GM13976 (cell line): ENCODE measurements around the gene NCOA7.

ENCODE experiments used
- DNase-seq: peaks from one replicate; pipeline ENCODE4 v3.0.0; 2012; ENCODE audit warnings: low spot score
- CTCF ChIP-seq: IDR thresholded peaks from 2 replicates; pipeline ENCODE4 v1.5.1; 2012; ENCODE audit warnings: borderline replicate concordance, mild to moderate bottlenecking; ENCODE audit not compliant: insufficient read depth; ENCODE audit errors: extremely low read depth, missing control alignments, control extremely low read depth
- in situ Hi-C: fragments of 300-500 bp; cut with MboI; formaldehyde crosslinking; loops from one replicate; pipeline ENCODE4 v1.12.0; 2022; ENCODE audit warnings: low sequenced_read_pairs, mixed read lengths, inconsistent platforms; ENCODE audit not compliant: unreplicated experiment

The NCOA7 gene

GRCh38 chr6:125952764-125953501, 162.2 kb downstream of the NCOA7 start:
- peak; percentile 45 for TF ChIP-seq CTCF
- DNase-seq: peak; percentile 35
- in situ Hi-C loops: no loop called here

GRCh38 chr6:125953502-125953875, 162.7 kb downstream of the NCOA7 start:
- no peak for DNase-seq
- in situ Hi-C loops: no loop called here
- TF ChIP-seq CTCF: no peak

- no peak for TF ChIP-seq CTCF
- in situ Hi-C loops: loop anchor here (5.0 kb wide), 1 partner anchor 168 kb away; no protein-coding TSS in a partner anchor
- no peak for DNase-seq
These were observed 164.1 kb downstream of the NCOA7 start for GRCh38 chr6:125954735-125955339.

- DNase-seq: no peak
- no peak for TF ChIP-seq CTCF
- in situ Hi-C loops: loop anchor here (5.0 kb wide), 1 partner anchor 169 kb away; no protein-coding TSS in a partner anchor
These were observed 165.2 kb downstream of the NCOA7 start for GRCh38 chr6:125955973-125956372.

GRCh38 chr6:125956506-125957390, 166.0 kb downstream of the NCOA7 start, which contains the start of gene HINT3:
Gene HINT3, plus strand, starts transcription at chr6:125956770. Its CDS starts 208 bp downstream, at chr6:125956978.
- TF ChIP-seq CTCF: peak; percentile 91
- in situ Hi-C loops: loop anchor here (5.0 kb wide), 1 partner anchor 169 kb away; no protein-coding TSS in a partner anchor
- peak; percentile 95 for DNase-seq

- no peak for TF ChIP-seq CTCF
- no peak for DNase-seq
- in situ Hi-C loops: loop anchor here (5.0 kb wide), 1 partner anchor 170 kb away; no protein-coding TSS in a partner anchor
These were observed 166.6 kb downstream of the NCOA7 start for GRCh38 chr6:125957391-125957693.
